ENCODE measurements around the gene MACO1.
"Not testable (repeated sequence)": the region's sequence is repeated elsewhere in the genome, so short reads cannot be mapped to it uniquely, and the experiment has no call there.

The MACO1 gene

DNA sequence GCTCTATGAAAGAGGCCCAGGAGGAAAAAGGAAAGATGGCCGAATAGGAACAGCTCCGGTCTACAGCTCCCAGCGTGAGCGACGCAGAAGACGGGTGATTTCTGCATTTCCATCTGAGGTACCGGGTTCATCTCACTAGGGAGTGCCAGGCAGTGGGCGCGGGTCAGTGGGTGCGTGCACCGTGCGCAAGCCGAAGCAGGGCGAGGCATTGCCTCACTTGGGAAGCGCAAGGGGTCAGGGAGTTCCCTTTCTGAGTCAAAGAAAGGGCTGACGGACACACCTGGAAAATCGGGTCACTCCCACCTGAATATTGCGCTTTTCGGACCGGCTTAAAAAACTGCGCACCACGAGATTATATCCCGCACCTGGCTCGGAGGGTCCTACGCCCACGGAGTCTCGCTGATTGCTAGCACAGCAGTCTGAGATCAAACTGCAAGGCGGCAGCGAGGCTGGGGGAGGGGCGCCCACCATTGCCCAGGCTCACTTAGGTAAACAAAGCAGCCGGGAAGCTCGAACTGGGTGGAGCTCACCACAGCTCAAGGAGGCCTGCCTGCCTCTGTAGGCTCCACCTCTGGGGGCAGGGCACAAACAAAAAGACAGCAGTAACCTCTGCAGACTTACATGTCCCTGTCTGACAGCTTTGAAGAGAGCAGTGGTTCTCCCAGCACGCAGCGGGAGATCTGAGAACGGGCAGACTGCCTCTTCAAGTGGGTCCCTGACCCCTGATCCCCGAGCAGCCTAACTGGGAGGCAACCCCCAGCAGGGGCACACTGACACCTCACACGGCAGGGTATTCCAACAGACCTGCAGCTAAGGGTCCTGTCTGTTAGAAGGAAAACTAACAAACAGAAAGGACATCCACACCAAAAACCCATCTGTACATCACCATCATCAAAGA, 76.1 kb downstream of the MACO1 start:
- not testable (repeated sequence) for DNase-seq; H3K9me3 Mint-ChIP-seq; ATAC-seq; H3K27me3 Mint-ChIP-seq; H3K36me3 Mint-ChIP-seq (ENCODE audit: low read depth); H3K27ac Mint-ChIP-seq
- H3K4me3 Mint-ChIP-seq: peak overlapping the region; percentile 37
- peaks cover 10% of the 10 kb centered on the region for H3K4me1 Mint-ChIP-seq

DNA sequence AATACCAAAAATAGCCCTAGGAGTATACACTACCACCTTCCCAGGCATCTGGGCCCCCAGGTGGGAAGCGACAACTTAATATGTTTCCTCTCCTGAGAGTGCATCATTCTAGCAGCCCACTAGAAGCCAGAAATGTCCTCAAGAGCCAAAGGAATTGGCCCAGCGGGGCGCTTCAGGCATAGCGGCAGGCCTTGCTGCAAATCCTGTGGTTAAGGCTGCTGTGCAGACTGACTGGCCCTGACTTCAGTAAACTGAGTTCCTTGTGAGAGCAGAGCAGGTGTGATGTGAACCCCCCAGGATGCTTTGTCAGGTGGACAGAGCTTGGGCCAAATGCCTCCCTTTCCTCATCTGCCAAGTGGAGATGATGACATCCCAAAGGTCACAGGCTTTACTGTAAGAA, 83.0 kb downstream of the MACO1 start:
- ATAC-seq (no peak), DNase-seq (no peak)
- no peak overlapping the region for H3K27ac Mint-ChIP-seq
- no peaks in the 10 kb centered on the region for H3K27me3 Mint-ChIP-seq
- H3K36me3 Mint-ChIP-seq (ENCODE audit: low read depth): no peaks in the 10 kb centered on the region
- H3K9me3 Mint-ChIP-seq: no peaks in the 10 kb centered on the region
- H3K4me3 Mint-ChIP-seq: no peak overlapping the region
- no peaks in the 10 kb centered on the region for H3K4me1 Mint-ChIP-seq

DNA sequence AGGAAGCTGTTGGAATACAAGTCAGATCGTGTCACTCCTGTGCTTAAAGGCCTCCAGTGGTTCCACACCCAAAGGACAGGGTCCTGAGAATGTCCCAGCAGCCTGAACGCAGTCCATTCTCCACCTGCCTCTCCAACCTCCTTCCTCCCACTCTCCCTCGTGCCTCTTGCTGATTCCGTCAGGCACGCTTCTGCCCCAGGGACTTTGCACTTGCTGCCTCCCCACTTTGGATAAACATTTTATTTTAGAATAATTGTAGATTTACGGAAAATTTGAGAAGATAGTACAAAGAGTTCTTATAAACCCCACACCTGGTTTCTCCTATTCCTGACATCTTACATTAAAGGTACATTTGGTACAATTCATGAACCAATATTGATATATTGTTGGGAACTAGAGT, 84.3 kb downstream of the MACO1 start:
- Mint-ChIP-seq H3K4me3 (no peak overlapping the region), H3K4me1 (no peaks in the 10 kb centered on the region), H3K27ac (no peak overlapping the region), H3K27me3 (no peaks in the 10 kb centered on the region), H3K36me3 (ENCODE audit: low read depth) (no peaks in the 10 kb centered on the region), H3K9me3 (no peaks in the 10 kb centered on the region)
- DNase-seq (no peak), ATAC-seq (no peak)

DNA sequence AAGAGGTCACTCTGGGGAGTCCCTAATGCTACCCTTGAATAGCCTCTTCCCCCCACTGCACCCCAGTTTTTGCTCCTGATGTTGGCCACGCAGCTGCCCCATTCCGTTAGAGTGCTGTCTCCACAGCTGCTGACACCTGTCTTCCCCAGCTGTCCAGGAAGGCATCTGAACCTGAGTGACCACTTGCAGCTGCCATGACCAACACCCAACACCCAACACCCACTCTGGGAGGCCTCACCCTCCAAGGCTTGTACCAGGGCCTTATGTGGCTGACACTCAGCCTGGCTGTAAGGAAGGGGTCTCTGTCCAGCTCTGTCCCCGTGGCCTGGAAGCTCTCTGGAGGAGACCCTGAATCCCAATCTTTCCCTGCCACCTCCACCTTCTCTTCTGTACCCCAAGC, 86.0 kb downstream of the MACO1 start:
- Mint-ChIP-seq H3K4me3 (no peak overlapping the region), H3K27ac (no peak overlapping the region), H3K27me3 (no peaks in the 10 kb centered on the region), H3K4me1 (peaks cover 4% of the 10 kb centered on the region), H3K36me3 (ENCODE audit: low read depth) (no peaks in the 10 kb centered on the region), H3K9me3 (no peaks in the 10 kb centered on the region)
- DNase-seq (no peak), ATAC-seq (no peak)

DNA sequence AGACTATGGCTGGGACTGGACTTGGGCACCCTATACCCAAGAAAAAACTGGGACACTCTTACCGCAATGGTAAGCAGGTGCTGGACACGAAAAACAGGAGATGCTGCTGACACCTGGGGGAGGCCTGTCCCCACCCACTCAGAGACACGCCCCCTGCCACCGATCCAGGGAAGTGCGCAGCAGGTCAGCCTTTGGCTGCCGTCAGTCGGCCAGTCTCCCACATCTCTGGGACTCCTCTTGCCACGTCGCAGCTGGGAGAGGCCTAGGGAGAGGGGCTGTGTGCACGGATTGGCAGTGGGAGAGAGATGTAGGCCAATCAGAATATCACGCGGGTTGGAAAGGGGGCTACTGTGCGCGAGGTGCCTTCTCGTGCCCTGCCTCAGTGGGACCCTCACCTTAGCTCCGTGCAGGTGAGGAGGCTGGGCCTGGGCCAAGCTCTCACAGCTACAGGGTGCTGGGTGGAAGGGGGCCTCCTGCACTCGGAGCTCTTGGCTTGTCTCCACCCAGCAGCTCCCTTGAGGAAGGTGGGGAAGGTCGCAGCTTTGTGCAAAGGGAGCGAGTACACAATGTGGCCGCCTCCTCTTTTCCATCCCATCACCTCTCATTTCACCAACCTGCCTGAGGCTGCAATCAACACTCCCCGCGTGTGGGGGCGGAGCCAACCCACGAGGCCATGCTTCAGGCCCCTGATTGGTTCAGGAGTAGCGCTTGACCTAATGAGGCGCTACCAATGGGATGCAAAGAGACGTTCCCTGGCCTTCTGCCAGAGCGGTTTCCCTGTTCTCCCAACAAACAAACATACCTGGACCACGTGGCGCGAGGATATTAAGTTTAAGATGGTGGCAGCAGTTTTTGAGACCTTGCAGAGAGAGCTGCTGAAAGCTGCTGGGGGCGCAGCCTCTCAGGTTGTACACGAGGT, 87.0 kb downstream of the MACO1 start:
- Mint-ChIP-seq H3K4me1 (peaks cover 4% of the 10 kb centered on the region), H3K36me3 (ENCODE audit: low read depth) (no peaks in the 10 kb centered on the region), H3K4me3 (no peak overlapping the region), H3K27me3 (no peaks in the 10 kb centered on the region), H3K9me3 (no peaks in the 10 kb centered on the region), H3K27ac (no peak overlapping the region)
- no peak for ATAC-seq
- no peak for DNase-seq

DNA sequence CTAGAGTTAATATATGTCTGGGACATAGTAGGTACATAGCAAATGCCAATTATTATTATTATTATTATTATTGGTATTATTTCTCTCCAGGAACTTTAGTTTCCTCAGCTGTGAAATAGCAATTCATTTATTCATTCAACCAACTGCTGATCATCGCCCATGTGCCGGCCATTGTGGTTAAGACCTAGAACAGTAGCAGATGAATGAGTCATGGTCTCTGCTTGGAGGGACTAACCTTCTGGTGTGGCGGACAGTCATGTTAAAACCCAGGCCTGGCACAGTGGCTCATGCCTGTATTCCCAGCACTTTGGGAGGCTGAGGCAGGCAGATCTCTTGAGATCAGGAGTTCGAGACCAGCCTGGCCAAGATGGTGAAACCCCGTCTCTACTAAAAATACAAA, 88.9 kb downstream of the MACO1 start:
- ATAC-seq (no peak), DNase-seq (no peak)
- Mint-ChIP-seq H3K27ac (no peak overlapping the region), H3K4me3 (no peak overlapping the region), H3K9me3 (no peaks in the 10 kb centered on the region), H3K27me3 (no peaks in the 10 kb centered on the region), H3K4me1 (peaks cover 4% of the 10 kb centered on the region), H3K36me3 (ENCODE audit: low read depth) (no peaks in the 10 kb centered on the region)

DNA sequence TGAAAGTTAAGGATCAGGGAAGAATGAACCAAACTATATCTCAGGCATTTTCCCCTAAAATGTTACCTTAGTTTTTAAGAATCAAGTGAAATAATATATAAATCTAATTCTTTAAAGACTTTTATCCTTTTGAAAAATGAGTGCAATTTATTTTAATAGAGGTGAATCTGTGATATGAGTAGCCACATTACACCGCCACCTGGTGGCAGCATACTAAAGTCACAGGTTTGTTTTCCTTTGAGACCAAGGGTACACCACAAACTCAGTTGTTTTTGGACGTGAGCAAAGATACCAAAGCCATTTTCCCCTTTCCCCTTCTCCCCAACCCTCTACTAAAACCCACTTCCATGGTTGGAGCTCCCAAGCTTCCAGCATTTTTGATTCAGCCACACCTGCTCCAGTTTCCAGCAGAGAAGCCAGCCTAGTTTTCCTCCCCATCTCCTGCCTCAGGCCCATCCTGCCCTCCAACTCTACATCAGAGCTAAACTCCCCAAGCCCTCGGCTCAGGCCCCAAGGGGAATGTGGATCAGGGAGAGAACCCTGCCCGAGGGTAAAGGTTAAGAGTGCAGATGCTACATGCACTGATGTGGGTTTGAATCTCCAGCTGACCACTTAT, 89.9 kb downstream of the MACO1 start:
- ATAC-seq: no peak
- peaks cover 4% of the 10 kb centered on the region for H3K9me3 Mint-ChIP-seq
- no peaks in the 10 kb centered on the region for H3K27me3 Mint-ChIP-seq
- peaks cover 4% of the 10 kb centered on the region for H3K4me1 Mint-ChIP-seq
- H3K36me3 Mint-ChIP-seq (ENCODE audit: low read depth): no peaks in the 10 kb centered on the region
- DNase-seq: peak; percentile 72
- no peak overlapping the region for H3K4me3 Mint-ChIP-seq
- no peak overlapping the region for H3K27ac Mint-ChIP-seq

DNA sequence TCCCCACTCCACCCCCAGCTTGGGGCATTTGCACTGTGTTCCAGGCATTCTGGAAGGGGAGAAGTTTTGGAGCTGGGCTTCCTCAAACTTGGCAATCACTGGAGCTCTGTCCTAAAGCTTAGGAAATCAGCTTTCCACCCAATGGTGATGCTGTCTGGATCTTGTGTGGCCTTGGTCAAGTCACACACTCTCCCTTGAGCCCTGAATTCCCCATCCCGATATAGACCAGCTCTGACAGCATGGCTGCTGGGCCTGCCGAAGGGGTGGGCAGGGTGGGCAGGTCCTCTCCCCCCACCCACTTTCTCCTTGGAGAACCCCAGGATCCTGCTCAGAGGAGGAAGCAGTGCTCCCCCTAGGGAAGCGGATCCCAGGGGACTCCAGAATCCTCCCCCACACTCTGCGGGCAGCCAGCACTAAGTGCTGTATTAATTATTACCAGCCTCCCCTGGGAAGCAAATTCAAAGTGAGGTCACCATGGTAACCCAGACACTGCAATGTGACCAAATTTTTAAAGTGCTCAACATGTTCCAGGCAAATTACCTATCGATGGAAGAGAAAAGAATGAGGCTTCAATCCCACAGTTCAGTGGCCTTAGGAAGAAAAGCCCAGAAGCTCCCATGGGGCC, 91.4 kb downstream of the MACO1 start:
- DNase-seq (no peak), ATAC-seq (no peak)
- Mint-ChIP-seq H3K36me3 (ENCODE audit: low read depth) (no peaks in the 10 kb centered on the region), H3K27ac (no peak overlapping the region), H3K4me3 (no peak overlapping the region), H3K4me1 (peaks cover 4% of the 10 kb centered on the region), H3K9me3 (peaks cover 5% of the 10 kb centered on the region), H3K27me3 (no peaks in the 10 kb centered on the region)

DNA sequence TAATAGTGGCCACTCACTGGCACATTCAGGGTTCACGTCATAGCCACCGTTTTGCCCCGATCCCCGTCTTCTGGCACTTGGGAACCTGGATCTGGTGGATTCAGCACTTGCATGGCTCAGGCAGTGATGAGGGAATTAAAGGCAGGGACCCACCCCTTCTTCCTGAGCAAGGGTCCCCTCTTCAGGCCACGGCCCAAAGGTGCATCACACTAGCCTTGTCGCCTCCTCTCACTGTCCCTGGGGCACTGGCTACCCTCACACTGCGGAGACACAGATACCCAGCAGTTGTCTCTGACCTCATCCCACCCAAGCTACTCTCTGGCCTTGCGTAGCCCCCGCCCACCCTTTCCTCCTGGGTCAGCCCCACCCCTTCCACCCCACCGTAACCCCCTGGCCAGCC, 92.8 kb downstream of the MACO1 start:
- no peak overlapping the region for H3K27ac Mint-ChIP-seq
- peaks cover 4% of the 10 kb centered on the region for H3K4me1 Mint-ChIP-seq
- H3K9me3 Mint-ChIP-seq: peaks cover 5% of the 10 kb centered on the region
- H3K27me3 Mint-ChIP-seq: no peaks in the 10 kb centered on the region
- no peak overlapping the region for H3K4me3 Mint-ChIP-seq
- no peak for DNase-seq
- H3K36me3 Mint-ChIP-seq (ENCODE audit: low read depth): no peaks in the 10 kb centered on the region
- no peak for ATAC-seq

DNA sequence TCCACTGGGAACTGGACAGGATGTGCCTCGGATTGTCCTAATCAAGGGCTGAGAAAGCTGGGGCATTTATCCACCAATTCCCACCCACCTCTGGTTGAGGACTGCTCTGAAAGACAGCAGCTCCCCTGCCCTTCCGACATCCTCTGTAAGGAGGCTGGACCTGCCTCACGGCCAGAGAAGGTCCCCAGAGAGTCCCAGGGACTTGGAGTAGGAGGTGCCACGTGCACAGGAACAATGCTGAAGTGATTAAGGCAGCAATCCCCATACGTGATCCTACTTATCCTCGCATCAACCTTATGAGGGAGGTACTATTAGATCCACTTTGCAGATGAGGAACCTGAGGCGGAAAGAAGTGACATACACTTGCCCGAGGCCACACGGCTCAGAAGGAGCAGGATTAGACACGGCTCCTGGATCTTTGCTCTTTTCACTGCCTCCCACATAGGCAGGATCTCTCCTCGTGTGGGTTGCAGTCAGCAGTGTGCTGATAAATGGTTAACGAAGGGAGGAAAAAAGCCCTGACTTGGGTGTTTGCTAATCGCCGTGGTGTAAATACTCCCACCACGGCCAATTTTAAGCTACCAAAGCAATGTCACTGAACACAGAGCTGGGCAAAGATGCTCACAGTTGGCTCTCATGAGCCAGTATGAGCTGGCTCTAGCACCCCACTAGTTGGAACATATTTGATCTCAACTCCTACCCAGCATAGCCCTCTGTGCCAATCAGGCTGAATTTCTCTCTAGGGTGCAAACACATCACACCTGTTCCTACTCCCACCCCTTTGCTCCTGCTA, 94.1 kb downstream of the MACO1 start:
- no peak overlapping the region for H3K27ac Mint-ChIP-seq
- no peak for DNase-seq
- H3K27me3 Mint-ChIP-seq: no peaks in the 10 kb centered on the region
- no peak overlapping the region for H3K4me3 Mint-ChIP-seq
- H3K4me1 Mint-ChIP-seq: peaks cover 4% of the 10 kb centered on the region
- H3K9me3 Mint-ChIP-seq: peaks cover 9% of the 10 kb centered on the region
- no peak for ATAC-seq
- H3K36me3 Mint-ChIP-seq (ENCODE audit: low read depth): no peaks in the 10 kb centered on the region

DNA sequence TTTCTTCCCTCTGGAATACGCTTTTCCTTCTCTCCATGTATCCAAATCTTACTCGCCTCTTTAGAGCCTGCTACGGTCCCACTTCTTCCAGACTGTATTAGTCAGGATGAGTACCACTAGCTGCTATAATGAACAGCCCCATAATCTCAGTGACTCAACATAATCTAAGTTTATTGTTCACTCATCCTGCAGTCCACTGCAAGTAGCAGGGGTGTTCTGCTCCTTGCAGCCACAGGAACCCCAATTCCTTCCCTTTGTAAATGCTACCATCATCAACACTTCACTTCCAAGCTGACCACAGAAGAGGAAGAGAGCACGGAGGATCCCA, 94.6 kb downstream of the MACO1 start:
- H3K9me3 Mint-ChIP-seq: peaks cover 9% of the 10 kb centered on the region
- H3K4me1 Mint-ChIP-seq: peaks cover 4% of the 10 kb centered on the region
- H3K36me3 Mint-ChIP-seq (ENCODE audit: low read depth): no peaks in the 10 kb centered on the region
- DNase-seq (no peak), ATAC-seq (no peak)
- H3K27ac Mint-ChIP-seq: no peak overlapping the region
- H3K4me3 Mint-ChIP-seq: no peak overlapping the region
- H3K27me3 Mint-ChIP-seq: no peaks in the 10 kb centered on the region

DNA sequence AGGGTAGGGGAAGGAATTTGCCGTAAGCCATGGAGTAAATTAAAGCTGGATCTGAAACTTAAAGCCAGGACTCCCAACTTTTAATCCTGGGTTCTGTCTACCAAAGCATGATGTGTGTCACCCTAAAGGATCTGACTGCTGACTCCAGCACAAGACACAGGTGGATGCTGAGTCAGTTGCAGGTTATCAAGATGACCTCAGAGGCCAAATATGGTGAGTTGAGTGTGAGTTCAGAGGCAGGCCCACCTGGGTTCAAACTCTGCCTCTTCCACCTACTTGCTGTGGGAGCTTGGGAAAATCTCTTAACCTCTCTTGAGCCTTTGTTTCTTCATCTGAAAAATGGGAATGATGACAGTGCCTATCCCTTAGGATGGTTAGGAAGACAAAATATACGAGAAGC, 96.1 kb downstream of the MACO1 start:
- Mint-ChIP-seq H3K4me3 (no peak overlapping the region), H3K9me3 (peaks cover 9% of the 10 kb centered on the region), H3K4me1 (no peaks in the 10 kb centered on the region), H3K27ac (no peak overlapping the region), H3K27me3 (no peaks in the 10 kb centered on the region), H3K36me3 (ENCODE audit: low read depth) (no peaks in the 10 kb centered on the region)
- ATAC-seq: no peak
- no peak for DNase-seq

DNA sequence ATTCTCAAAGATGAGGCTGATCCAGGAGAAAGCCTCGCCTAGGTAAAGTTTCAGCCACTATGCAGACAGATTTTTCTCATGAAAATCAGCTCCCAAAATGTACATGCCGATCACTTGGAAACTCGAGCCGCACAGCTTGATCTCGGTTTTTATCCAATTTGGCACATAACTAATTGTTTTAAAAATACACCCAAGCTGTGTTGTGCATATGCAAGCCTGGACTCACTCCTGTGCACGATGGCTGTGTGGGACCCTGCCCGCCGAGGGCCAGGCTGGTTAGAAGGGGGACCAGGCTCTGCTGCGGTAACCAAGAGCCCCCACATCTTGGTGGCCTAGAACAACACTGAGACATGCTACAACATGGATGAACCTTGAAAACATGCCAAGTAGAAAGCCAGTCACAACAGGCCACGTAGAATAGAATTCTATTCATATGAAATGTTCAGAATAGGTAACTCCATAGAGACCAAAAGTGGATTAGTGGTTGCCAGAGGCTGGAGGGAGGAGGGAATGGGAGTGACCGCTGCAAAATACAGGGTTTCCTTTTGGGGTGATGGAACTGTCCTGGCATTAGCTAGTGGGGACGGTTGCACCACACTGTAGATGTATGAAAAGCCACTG, 96.6 kb downstream of the MACO1 start:
- ATAC-seq (no peak), DNase-seq (no peak)
- Mint-ChIP-seq H3K4me1 (no peaks in the 10 kb centered on the region), H3K4me3 (no peak overlapping the region), H3K27ac (no peak overlapping the region), H3K9me3 (peaks cover 9% of the 10 kb centered on the region), H3K27me3 (no peaks in the 10 kb centered on the region), H3K36me3 (ENCODE audit: low read depth) (no peaks in the 10 kb centered on the region)

All from activated naive CD8-positive, alpha-beta T cell treated with anti-CD3 and anti-CD28 coated beads, Interleukin-2, amount 50 U/mL, for 24 hours (primary cell).